Measurements from ENCODE around the gene NECAP2. TPM values are rescaled to one million over a fixed set of nuclear protein-coding genes. Genes with fewer than 3 reads are reported as not detected.

The NECAP2 gene
- total and polyA plus RNA-seq, 2 of the 4 experiments (the other 2 are of a cell fraction) = 80.5 to 85.1 TPM

DNA sequence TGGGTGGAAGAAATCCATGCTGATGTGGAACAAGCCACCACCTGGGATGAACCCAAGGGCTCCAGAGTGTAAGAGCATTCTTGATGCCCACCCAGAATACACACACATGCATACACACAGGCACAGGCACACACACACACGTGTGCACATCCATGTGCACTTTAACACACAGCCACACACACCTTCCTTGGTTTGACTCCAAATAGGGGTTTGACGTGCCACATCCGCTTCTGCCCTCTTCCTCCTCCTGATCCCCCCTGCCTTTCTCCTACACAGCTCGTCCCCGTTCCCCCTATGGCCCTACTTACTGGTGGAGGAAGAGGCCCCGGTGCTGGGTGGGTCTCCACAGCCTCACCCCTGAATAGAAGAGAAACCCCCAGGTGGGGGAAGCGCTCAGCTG is 19.3 kb upstream of the NECAP2 start:
- in situ Hi-C loops (cut with MboI; ENCODE audit: low sequenced_read_pairs) = no loop called here
- no peak overlapping the region for H2BK5ac ChIP-seq (ENCODE audit: low read depth, low read length, poor library complexity, severe bottlenecking)
- H3K56ac ChIP-seq (ENCODE audit: extremely low read depth, insufficient read depth, low read length) = no peak overlapping the region
- H4K91ac ChIP-seq (ENCODE audit: insufficient read depth, low read depth, low read length) = no peak overlapping the region
- no peak overlapping the region for H2BK20ac ChIP-seq (ENCODE audit: low read depth, low read length)
- H3K4me1 ChIP-seq (ENCODE audit: control insufficient read depth, insufficient read depth, low read length) = no peaks in the 10 kb centered on the region
- no peak overlapping the region for H3K4me2 ChIP-seq (ENCODE audit: low read depth, low read length)
- H4K20me1 ChIP-seq (ENCODE audit: insufficient read depth, low read length) = no peaks in the 10 kb centered on the region
- 80% methylated on average over 3 of the region's 7 CpGs; no CpG with 5 or more reads in 1 of the 2 experiments for WGBS, 2 experiments (ENCODE audit: extremely low coverage in 2 of 2, insufficient read length in 1 of 2)
- H3K14ac ChIP-seq (replicated peaks; ENCODE audit: low read depth, low read length) = no peak overlapping the region
- no peak for ATAC-seq (ENCODE audit: low read depth)
- no peaks in the 10 kb centered on the region for H3K79me1 ChIP-seq (ENCODE audit: low read depth in 1 of 2, low read length in 2 of 2)
- H3K4ac ChIP-seq (ENCODE audit: low read depth, low read length) = no peak overlapping the region
- no peak overlapping the region for H3K4me3 ChIP-seq (ENCODE audit: insufficient read depth, low read depth, low read length)
- H3K9me3 ChIP-seq (ENCODE audit: control insufficient read depth, insufficient read depth, low read length) = no peaks in the 10 kb centered on the region
- intact Hi-C loops (cut with micrococcal nuclease) = no loop called here
- no peak overlapping the region for H2BK15ac ChIP-seq (ENCODE audit: low read depth, low read length)
- TF ChIP-seq SMC3 (IDR thresholded peaks at IDR 0.05; ENCODE audit: low read depth, low read length) (no peak), BHLHE40 (IDR thresholded peaks at IDR 0.05; ENCODE audit: low read depth, low read length) (no peak), FOS (IDR thresholded peaks at IDR 0.05; ENCODE audit: low read depth, low read length) (no peak), MAZ (IDR thresholded peaks at IDR 0.05; ENCODE audit: borderline replicate concordance, low read depth, low read length) (no peak), RAD21 (IDR thresholded peaks at IDR 0.05; ENCODE audit: low read length) (no peak), CHD1 (IDR thresholded peaks at IDR 0.05; ENCODE audit: low read depth, low read length) (no peak), RCOR1 (IDR thresholded peaks at IDR 0.05; ENCODE audit: insufficient replicate concordance, low read length) (no peak), CEBPB (IDR thresholded peaks at IDR 0.05; ENCODE audit: low read depth, low read length) (no peak)
- TF ChIP-seq, protein P1, sequence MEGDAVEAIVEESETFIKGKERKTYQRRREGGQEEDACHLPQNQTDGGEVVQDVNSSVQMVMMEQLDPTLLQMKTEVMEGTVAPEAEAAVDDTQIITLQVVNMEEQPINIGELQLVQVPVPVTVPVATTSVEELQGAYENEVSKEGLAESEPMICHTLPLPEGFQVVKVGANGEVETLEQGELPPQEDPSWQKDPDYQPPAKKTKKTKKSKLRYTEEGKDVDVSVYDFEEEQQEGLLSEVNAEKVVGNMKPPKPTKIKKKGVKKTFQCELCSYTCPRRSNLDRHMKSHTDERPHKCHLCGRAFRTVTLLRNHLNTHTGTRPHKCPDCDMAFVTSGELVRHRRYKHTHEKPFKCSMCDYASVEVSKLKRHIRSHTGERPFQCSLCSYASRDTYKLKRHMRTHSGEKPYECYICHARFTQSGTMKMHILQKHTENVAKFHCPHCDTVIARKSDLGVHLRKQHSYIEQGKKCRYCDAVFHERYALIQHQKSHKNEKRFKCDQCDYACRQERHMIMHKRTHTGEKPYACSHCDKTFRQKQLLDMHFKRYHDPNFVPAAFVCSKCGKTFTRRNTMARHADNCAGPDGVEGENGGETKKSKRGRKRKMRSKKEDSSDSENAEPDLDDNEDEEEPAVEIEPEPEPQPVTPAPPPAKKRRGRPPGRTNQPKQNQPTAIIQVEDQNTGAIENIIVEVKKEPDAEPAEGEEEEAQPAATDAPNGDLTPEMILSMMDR (conservative IDR thresholded peaks at IDR 0.05; ENCODE audit: low read depth, low read length) = no peak
- TF ChIP-seq, protein P2, sequence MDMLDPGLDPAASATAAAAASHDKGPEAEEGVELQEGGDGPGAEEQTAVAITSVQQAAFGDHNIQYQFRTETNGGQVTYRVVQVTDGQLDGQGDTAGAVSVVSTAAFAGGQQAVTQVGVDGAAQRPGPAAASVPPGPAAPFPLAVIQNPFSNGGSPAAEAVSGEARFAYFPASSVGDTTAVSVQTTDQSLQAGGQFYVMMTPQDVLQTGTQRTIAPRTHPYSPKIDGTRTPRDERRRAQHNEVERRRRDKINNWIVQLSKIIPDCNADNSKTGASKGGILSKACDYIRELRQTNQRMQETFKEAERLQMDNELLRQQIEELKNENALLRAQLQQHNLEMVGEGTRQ (IDR thresholded peaks at IDR 0.05; ENCODE audit: low read depth, low read length) = no peak
- TF ChIP-seq, protein P3, sequence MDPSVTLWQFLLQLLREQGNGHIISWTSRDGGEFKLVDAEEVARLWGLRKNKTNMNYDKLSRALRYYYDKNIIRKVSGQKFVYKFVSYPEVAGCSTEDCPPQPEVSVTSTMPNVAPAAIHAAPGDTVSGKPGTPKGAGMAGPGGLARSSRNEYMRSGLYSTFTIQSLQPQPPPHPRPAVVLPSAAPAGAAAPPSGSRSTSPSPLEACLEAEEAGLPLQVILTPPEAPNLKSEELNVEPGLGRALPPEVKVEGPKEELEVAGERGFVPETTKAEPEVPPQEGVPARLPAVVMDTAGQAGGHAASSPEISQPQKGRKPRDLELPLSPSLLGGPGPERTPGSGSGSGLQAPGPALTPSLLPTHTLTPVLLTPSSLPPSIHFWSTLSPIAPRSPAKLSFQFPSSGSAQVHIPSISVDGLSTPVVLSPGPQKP (IDR thresholded peaks at IDR 0.05; ENCODE audit: borderline replicate concordance, low read depth, low read length) = no peak
- H3K36me3 ChIP-seq (ENCODE audit: control insufficient read depth, insufficient read depth, low read length) = no peaks in the 10 kb centered on the region
- H3K27me3 ChIP-seq (ENCODE audit: control insufficient read depth, insufficient read depth, low read length) = peaks cover 16% of the 10 kb centered on the region
- H2BK120ac ChIP-seq (ENCODE audit: low read depth, low read length) = no peak overlapping the region
- H2AK5ac ChIP-seq (ENCODE audit: low read depth, low read length) = no peak overlapping the region
- no peaks in the 10 kb centered on the region; the same call in 1 of the 2 replicates for H3K9me1 ChIP-seq (ENCODE audit: insufficient read depth, low read length)
- no TSS peak for BruUV-seq (replicated peaks)
- no peak overlapping the region for H3K18ac ChIP-seq (ENCODE audit: low read depth, low read length)
- DNase-seq = no peak
- no peak overlapping the region for H2AK9ac ChIP-seq (replicated peaks; ENCODE audit: low read depth, low read length, poor library complexity)
- dilution Hi-C loops (cut with HindIII; ENCODE audit: low sequenced_read_pairs, unreplicated experiment) = no loop called here
- no peak overlapping the region for H4K8ac ChIP-seq (ENCODE audit: low read depth in 2 of 2, low read length in 2 of 2)
- CTCF ChIA-PET = no interaction called here
- no peak overlapping the region for H2AFZ ChIP-seq (replicated peaks; ENCODE audit: low read length, poor library complexity)
- H4K5ac ChIP-seq (ENCODE audit: low read depth, low read length) = no peak overlapping the region
- H3K9ac ChIP-seq (ENCODE audit: low read depth, low read length) = no peak overlapping the region
- no peak overlapping the region for H3K27ac ChIP-seq (ENCODE audit: insufficient read depth, low read length)
- POLR2A ChIA-PET (ENCODE audit: unreplicated experiment) = no interaction called here
- H3K23ac ChIP-seq (ENCODE audit: low read depth, low read length) = no peak overlapping the region
